GM10248 (cell line): ENCODE results near the gene ADCY5.

Experiments used
- CTCF ChIA-PET: fragments of 300-600 bp; sonication (Branson Sonifier 250); formaldehyde crosslinking; extraction: SDS; loops from one replicate; lab custom pipeline; 2021; ENCODE audit warnings: antibody characterized with exemption; lab: Yijun Ruan, JAX
- POLR2A ChIA-PET: fragments of 350-650 bp; sonication (Branson Sonifier 250); formaldehyde crosslinking; extraction: SDS; loops from one replicate; lab custom pipeline; 2020; ENCODE audit warnings: antibody characterized with exemption; lab: Yijun Ruan, JAX
- DNase-seq: peaks from one replicate; pipeline ENCODE4 v3.0.0; 2012; ENCODE audit errors: extremely low spot score
- CTCF ChIP-seq: IDR thresholded peaks from 2 replicates; pipeline ENCODE4 v1.5.1; 2012; ENCODE audit warnings: mild to moderate bottlenecking, low read depth; ENCODE audit errors: extremely low read depth, missing control alignments, control extremely low read depth

ADCY5 gene

GRCh38 chr3:123333401-123333800 is 115.5 kb downstream of the ADCY5 start:
- no peak for TF ChIP-seq CTCF
- POLR2A ChIA-PET, result no interaction called here

GRCh38 chr3:123332124-123332641 is 116.7 kb downstream of the ADCY5 start:
- no peak for TF ChIP-seq CTCF
- POLR2A ChIA-PET, result interaction anchor here (0.7 kb wide), 1 partner anchor 161 kb away, joined by 3 read pairs; no protein-coding TSS in a partner anchor
- CTCF ChIA-PET, result interaction anchor here (1.0 to 6.1 kb wide), 9 partner anchors 9 to 228 kb away, joined by 3 to 74 read pairs (median 5); no protein-coding TSS in a partner anchor
- DNase-seq, result no peak

More at GRCh38 chr3:123333401-123333800, 115.5 kb downstream of the ADCY5 start:
- CTCF ChIA-PET, result no interaction called here
- no peak for DNase-seq

GRCh38 chr3:123331651-123332050 is 117.2 kb downstream of the ADCY5 start:
- ChIA-PET POLR2A (no interaction called here), CTCF (interaction anchor here (1.0 to 6.1 kb wide), 10 partner anchors 9 to 228 kb away, joined by 3 to 74 read pairs (median 5); no protein-coding TSS in a partner anchor)
- no peak for TF ChIP-seq CTCF
- no peak for DNase-seq

- POLR2A ChIA-PET, result no interaction called here
- CTCF ChIA-PET, result interaction anchor here (1.3 to 6.1 kb wide), 9 partner anchors 10 to 229 kb away, joined by 3 to 74 read pairs (median 5); no protein-coding TSS in a partner anchor
- DNase-seq, result no peak
- no peak for TF ChIP-seq CTCF
These were observed 117.9 kb downstream of the ADCY5 start for GRCh38 chr3:123331006-123331405.

GRCh38 chr3:123330441-123330991 is 118.4 kb downstream of the ADCY5 start:
- ChIA-PET POLR2A (no interaction called here), CTCF (interaction anchor here (1.2 to 6.1 kb wide), 10 partner anchors 10 to 229 kb away, joined by 3 to 74 read pairs (median 5); no protein-coding TSS in a partner anchor)
- no peak for TF ChIP-seq CTCF

GRCh38 chr3:123329636-123330340 is 119.1 kb downstream of the ADCY5 start:
- ChIA-PET POLR2A (no interaction called here), CTCF (interaction anchor here (0.7 to 6.1 kb wide), 25 partner anchors 8 to 286 kb away, joined by 3 to 74 read pairs (median 3); no protein-coding TSS in a partner anchor)
- no peak for TF ChIP-seq CTCF
- DNase-seq, result no peak

More at GRCh38 chr3:123330441-123330991, 118.4 kb downstream of the ADCY5 start:
- no peak for DNase-seq
